Measurements from ENCODE around the gene NACA2. TPM values are rescaled to one million over a fixed set of nuclear protein-coding genes. Genes with fewer than 3 reads are reported as not detected.

Gene NACA2
- polyA plus RNA-seq, 1 donor (not counting 4 experiments of a cell fraction or from before 2014, with no cell fraction given): 0.79 TPM

DNA sequence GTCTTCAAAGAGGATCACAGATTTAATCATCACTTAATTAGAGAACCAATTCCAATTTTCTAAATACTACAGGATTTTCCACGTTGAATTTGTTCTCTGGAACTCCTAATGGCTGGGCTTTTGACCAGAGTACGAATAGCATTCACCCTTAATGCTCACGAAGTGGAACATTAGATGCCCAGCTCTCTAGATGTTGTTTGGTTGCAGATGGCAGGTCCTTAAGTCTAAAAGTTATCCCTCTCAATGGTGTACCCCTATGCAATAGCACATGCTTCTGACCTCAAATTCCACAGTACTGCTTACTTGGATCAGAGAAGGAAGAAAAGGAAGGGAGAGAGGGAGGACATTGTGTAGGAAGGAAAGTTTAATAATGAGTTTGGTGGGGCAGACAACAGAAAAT, 8.6 kb upstream of the NACA2 start:
- H3K27ac ChIP-seq (ENCODE audit: control insufficient read depth, insufficient read depth, low read length): no peak overlapping the region
- no peaks in the 10 kb centered on the region for H3K4me1 ChIP-seq (ENCODE audit: control insufficient read depth, extremely low read depth, insufficient read depth, low read length)
- DNase-seq (ENCODE audit: low read depth, low spot score) (no peak), FAIRE-seq (no peak)
- no peaks in the 10 kb centered on the region for H3K36me3 ChIP-seq (ENCODE audit: control insufficient read depth in 2 of 2, extremely low read depth in 1 of 2, insufficient read depth in 2 of 2, low read length in 2 of 2)
- H3K9me3 ChIP-seq (ENCODE audit: control insufficient read depth, low read depth, low read length): no peaks in the 10 kb centered on the region
- H3K9me1 ChIP-seq (ENCODE audit: control insufficient read depth, extremely low read depth, insufficient read depth, low read length): no peaks in the 10 kb centered on the region
- no peaks in the 10 kb centered on the region for H3K79me2 ChIP-seq (ENCODE audit: control insufficient read depth, insufficient read depth, low read length)
- H2AFZ ChIP-seq (ENCODE audit: control insufficient read depth, low read length): no peak overlapping the region
- no peak overlapping the region for H3K9ac ChIP-seq (ENCODE audit: control insufficient read depth, extremely low read depth, insufficient read depth, low read length)
- no peak overlapping the region for H3K4me2 ChIP-seq (ENCODE audit: control insufficient read depth, extremely low read depth, insufficient read depth, low read depth, low read length)
- no peaks in the 10 kb centered on the region for H4K20me1 ChIP-seq (ENCODE audit: control insufficient read depth, extremely low read depth, insufficient read depth, low read length)
- H3K4me3 ChIP-seq (ENCODE audit: control insufficient read depth in 2 of 3, extremely low read depth in 1 of 3, insufficient read depth in 2 of 3, low read depth in 1 of 3, low read length in 3 of 3): no peak overlapping the region
- TF ChIP-seq, protein P1, sequence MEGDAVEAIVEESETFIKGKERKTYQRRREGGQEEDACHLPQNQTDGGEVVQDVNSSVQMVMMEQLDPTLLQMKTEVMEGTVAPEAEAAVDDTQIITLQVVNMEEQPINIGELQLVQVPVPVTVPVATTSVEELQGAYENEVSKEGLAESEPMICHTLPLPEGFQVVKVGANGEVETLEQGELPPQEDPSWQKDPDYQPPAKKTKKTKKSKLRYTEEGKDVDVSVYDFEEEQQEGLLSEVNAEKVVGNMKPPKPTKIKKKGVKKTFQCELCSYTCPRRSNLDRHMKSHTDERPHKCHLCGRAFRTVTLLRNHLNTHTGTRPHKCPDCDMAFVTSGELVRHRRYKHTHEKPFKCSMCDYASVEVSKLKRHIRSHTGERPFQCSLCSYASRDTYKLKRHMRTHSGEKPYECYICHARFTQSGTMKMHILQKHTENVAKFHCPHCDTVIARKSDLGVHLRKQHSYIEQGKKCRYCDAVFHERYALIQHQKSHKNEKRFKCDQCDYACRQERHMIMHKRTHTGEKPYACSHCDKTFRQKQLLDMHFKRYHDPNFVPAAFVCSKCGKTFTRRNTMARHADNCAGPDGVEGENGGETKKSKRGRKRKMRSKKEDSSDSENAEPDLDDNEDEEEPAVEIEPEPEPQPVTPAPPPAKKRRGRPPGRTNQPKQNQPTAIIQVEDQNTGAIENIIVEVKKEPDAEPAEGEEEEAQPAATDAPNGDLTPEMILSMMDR (optimal IDR thresholded peaks at IDR 0.05 in 1 of 3, IDR thresholded peaks at IDR 0.05 in 1 of 3, conservative IDR thresholded peaks at IDR 0.05 in 1 of 3; ENCODE audit: extremely low read depth in 1 of 3, insufficient read depth in 2 of 3, low read length in 3 of 3): no peak
- no peak for TF ChIP-seq EZH2 (IDR thresholded peaks at IDR 0.05; ENCODE audit: low read length)
- dilution Hi-C loops (cut with MboI; ENCODE audit: extremely low pct_ligation_motif_present, low sequenced_read_pairs): no loop called here
- peaks cover 14% of the 10 kb centered on the region for H3K27me3 ChIP-seq (ENCODE audit: control insufficient read depth, extremely low read depth, insufficient read depth, low read length)

DNA sequence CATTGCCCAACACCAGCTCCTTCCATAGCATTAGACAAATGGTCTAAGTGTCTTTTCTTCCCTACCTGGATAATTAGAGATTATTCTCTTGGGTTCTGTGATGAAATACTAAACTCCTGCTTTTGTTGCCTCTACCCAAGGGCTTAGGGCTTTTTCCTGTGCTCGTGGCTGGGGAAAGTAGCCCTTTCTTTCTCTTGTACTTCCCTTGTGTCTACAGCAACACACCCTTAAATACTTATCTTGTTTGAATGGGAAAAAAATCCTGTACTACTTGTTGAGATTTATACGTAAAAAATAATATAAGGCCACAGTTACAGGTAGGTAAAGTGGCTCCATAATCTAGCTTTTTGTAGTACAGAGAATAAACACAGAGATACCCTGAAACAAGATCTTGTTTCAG, 7.0 kb upstream of the NACA2 start:
- Histone ChIP-seq H3K79me2 (ENCODE audit: control insufficient read depth, insufficient read depth, low read length) (no peaks in the 10 kb centered on the region), H3K9me3 (ENCODE audit: control insufficient read depth, low read depth, low read length) (no peaks in the 10 kb centered on the region), H3K4me1 (ENCODE audit: control insufficient read depth, extremely low read depth, insufficient read depth, low read length) (no peaks in the 10 kb centered on the region), H2AFZ (ENCODE audit: control insufficient read depth, low read length) (no peak overlapping the region), H3K9me1 (ENCODE audit: control insufficient read depth, extremely low read depth, insufficient read depth, low read length) (no peaks in the 10 kb centered on the region), H3K4me3 (ENCODE audit: control insufficient read depth in 2 of 3, extremely low read depth in 1 of 3, insufficient read depth in 2 of 3, low read depth in 1 of 3, low read length in 3 of 3) (no peak overlapping the region), H3K4me2 (ENCODE audit: control insufficient read depth, extremely low read depth, insufficient read depth, low read depth, low read length) (no peak overlapping the region), H3K27ac (ENCODE audit: control insufficient read depth, insufficient read depth, low read length) (no peak overlapping the region), H4K20me1 (ENCODE audit: control insufficient read depth, extremely low read depth, insufficient read depth, low read length) (no peaks in the 10 kb centered on the region), H3K9ac (ENCODE audit: control insufficient read depth, extremely low read depth, insufficient read depth, low read length) (no peak overlapping the region), H3K27me3 (ENCODE audit: control insufficient read depth, extremely low read depth, insufficient read depth, low read length) (peaks cover 18% of the 10 kb centered on the region), H3K36me3 (ENCODE audit: control insufficient read depth in 2 of 2, extremely low read depth in 1 of 2, insufficient read depth in 2 of 2, low read length in 2 of 2) (no peaks in the 10 kb centered on the region)
- FAIRE-seq (no peak), DNase-seq (ENCODE audit: low read depth, low spot score) (no peak)
- no peak for TF ChIP-seq EZH2 (IDR thresholded peaks at IDR 0.05; ENCODE audit: low read length)
- TF ChIP-seq, protein P1 (optimal IDR thresholded peaks at IDR 0.05 in 1 of 3, IDR thresholded peaks at IDR 0.05 in 1 of 3, conservative IDR thresholded peaks at IDR 0.05 in 1 of 3; ENCODE audit: extremely low read depth in 1 of 3, insufficient read depth in 2 of 3, low read length in 3 of 3): no peak
- dilution Hi-C loops (cut with MboI; ENCODE audit: extremely low pct_ligation_motif_present, low sequenced_read_pairs): no loop called here

All from keratinocyte (primary cell).